ENCODE measurements around the gene PPM1L. TPM values are rescaled to one million over a fixed set of nuclear protein-coding genes. Genes with fewer than 3 reads are reported as not detected.
A peak's percentile ranks its signal among the peaks of the same experiment; 100 is the strongest.
"Not testable (repeated sequence)": the region's sequence is repeated elsewhere in the genome, so short reads cannot be mapped to it uniquely, and the experiment has no call there.

PPM1L gene
- total and polyA plus RNA-seq, 2 donors (not counting 1 experiment from before 2014, with no cell fraction given): 1.1 to 12.0 TPM

DNA sequence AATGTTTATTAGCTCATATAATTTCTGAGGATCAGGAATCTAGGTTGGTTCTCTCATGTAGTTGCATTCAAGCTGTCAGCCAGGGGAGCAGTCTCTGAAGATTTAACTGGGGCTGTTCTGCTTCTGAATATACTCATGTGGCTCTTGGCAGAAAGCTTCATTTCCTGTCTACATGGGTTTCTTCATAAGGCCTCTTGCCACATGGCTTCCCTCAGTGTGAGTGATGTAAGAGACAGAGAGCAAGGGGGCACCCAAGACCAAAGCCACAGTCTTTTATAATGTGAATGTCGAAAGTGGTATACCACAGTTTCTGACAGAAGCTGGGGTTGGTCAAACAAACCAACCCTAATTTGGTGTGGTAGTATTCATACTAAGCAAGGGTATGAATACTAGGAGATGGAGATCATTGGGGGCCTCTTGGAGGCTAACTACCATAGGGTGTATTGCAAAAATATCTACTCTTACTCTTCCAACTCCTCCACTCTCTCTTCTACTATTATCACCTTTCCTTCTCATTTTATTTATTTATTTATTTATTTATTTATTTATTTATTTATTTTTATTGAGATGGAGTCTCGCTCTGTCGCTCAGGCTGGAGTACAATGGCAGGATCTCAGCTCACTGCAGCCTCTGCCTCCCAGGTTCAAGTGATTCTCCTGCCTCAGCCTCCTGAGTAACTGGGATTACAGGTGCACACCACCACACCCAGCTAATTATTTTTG is 225.3 kb downstream of the PPM1L start:
- POLR2A ChIA-PET: no interaction called here
- Histone ChIP-seq H3K9ac (ENCODE audit: low read length) (no peak overlapping the region), H3K4me1 (ENCODE audit: control insufficient read depth in 2 of 2, insufficient read depth in 2 of 2, low read length in 2 of 2) (peaks cover 13 to 16% of the 10 kb centered on the region in 2 donors), H3K79me2 (ENCODE audit: control insufficient read depth, insufficient read depth, low read length) (no peaks in the 10 kb centered on the region), H3K4me2 (replicated peaks; ENCODE audit: low read depth, low read length, poor library complexity, severe bottlenecking) (no peak overlapping the region), H3K4me3 (ENCODE audit: control extremely low read depth in 1 of 5, extremely low read depth in 1 of 5, insufficient read depth in 1 of 5, low read depth in 2 of 5, low read length in 4 of 5) (no peak overlapping the region), H3K27ac (ENCODE audit: low read length in 2 of 2) (no peak overlapping the region), H4K20me1 (ENCODE audit: control insufficient read depth, insufficient read depth, low read length, poor library complexity, severe bottlenecking) (no peaks in the 10 kb centered on the region), H2AFZ (ENCODE audit: insufficient read depth, low read depth, low read length, poor library complexity, severe bottlenecking) (no peak overlapping the region), H3K36me3 (replicated peaks in 1 of 2; ENCODE audit: control extremely low read depth in 1 of 2, control insufficient read depth in 1 of 2, extremely low read depth in 1 of 2, insufficient read depth in 2 of 2, low read length in 1 of 2) (no peaks in the 10 kb centered on the region), H3K9me3 (ENCODE audit: control extremely low read depth in 1 of 3, control insufficient read depth in 2 of 3, insufficient read depth in 1 of 3, low read length in 2 of 3) (peaks cover 0 to 3% (median 0%) of the 10 kb centered on the region in 3 donors), H3K27me3 (replicated peaks in 1 of 4; ENCODE audit: control extremely low read depth in 1 of 4, control insufficient read depth in 3 of 4, insufficient read depth in 4 of 4, low read length in 3 of 4) (no peaks in the 10 kb centered on the region)
- TF ChIP-seq, protein P1, sequence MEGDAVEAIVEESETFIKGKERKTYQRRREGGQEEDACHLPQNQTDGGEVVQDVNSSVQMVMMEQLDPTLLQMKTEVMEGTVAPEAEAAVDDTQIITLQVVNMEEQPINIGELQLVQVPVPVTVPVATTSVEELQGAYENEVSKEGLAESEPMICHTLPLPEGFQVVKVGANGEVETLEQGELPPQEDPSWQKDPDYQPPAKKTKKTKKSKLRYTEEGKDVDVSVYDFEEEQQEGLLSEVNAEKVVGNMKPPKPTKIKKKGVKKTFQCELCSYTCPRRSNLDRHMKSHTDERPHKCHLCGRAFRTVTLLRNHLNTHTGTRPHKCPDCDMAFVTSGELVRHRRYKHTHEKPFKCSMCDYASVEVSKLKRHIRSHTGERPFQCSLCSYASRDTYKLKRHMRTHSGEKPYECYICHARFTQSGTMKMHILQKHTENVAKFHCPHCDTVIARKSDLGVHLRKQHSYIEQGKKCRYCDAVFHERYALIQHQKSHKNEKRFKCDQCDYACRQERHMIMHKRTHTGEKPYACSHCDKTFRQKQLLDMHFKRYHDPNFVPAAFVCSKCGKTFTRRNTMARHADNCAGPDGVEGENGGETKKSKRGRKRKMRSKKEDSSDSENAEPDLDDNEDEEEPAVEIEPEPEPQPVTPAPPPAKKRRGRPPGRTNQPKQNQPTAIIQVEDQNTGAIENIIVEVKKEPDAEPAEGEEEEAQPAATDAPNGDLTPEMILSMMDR (IDR thresholded peaks at IDR 0.05): no peak
- TF ChIP-seq EZH2 (IDR thresholded peaks at IDR 0.05; ENCODE audit: borderline replicate concordance, insufficient read depth, low read depth, low read length, poor library complexity, severe bottlenecking): no peak
- Mint-ChIP-seq H3K27me3 (no peaks in the 10 kb centered on the region), H3K4me1 (peaks cover 27% of the 10 kb centered on the region), H3K27ac (no peak overlapping the region), H3K4me3 (no peak overlapping the region), H3K9me3 (ENCODE audit: insufficient read depth) (peaks cover 8% of the 10 kb centered on the region)
- DNase-seq (peak; percentile 20), ATAC-seq (ENCODE audit: low read depth) (no peak)
- CTCF ChIA-PET: interaction anchor here (0.6 kb wide), 1 partner anchor 37 kb away, joined by 4 read pairs; no protein-coding TSS in a partner anchor
- no CpG with 5 or more reads among the region's 3 CpGs for WGBS (ENCODE audit: insufficient coverage)
- intact Hi-C loops (cut with micrococcal nuclease): no loop called here

DNA sequence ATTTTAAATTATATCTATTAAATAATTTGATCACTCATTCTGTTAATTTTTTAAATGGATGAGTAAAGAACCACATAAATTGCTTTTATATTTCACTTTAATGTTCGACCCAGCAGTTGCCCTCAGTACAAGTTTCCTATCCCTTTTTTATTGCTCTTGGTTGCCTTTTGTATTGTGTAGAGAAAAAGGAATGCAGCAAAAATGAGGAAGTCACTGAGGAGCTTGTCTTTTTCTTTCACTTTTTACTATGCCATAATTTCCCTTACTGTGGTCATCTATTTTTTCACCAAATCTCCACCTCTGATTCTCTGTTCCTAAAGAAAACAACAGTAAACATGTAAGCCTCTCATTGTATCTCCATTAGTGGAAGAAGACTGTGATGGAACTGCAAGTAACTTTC is 226.5 kb downstream of the PPM1L start:
- intact Hi-C loops (cut with micrococcal nuclease): no loop called here
- Histone ChIP-seq H3K4me2 (replicated peaks; ENCODE audit: low read depth, low read length, poor library complexity, severe bottlenecking) (peak overlapping the region; percentile 13), H3K4me3 (ENCODE audit: control extremely low read depth in 1 of 5, extremely low read depth in 1 of 5, insufficient read depth in 1 of 5, low read depth in 2 of 5, low read length in 4 of 5) (no peak overlapping the region), H3K36me3 (replicated peaks in 1 of 2; ENCODE audit: control extremely low read depth in 1 of 2, control insufficient read depth in 1 of 2, extremely low read depth in 1 of 2, insufficient read depth in 2 of 2, low read length in 1 of 2) (no peaks in the 10 kb centered on the region), H3K4me1 (ENCODE audit: control insufficient read depth in 2 of 2, insufficient read depth in 2 of 2, low read length in 2 of 2) (peaks cover 13 to 16% of the 10 kb centered on the region in 2 donors), H3K9me3 (ENCODE audit: control extremely low read depth in 1 of 3, control insufficient read depth in 2 of 3, insufficient read depth in 1 of 3, low read length in 2 of 3) (peaks cover 0 to 3% (median 0%) of the 10 kb centered on the region in 3 donors), H3K27ac (ENCODE audit: low read length in 2 of 2) (no peak overlapping the region), H3K79me2 (ENCODE audit: control insufficient read depth, insufficient read depth, low read length) (no peaks in the 10 kb centered on the region), H3K27me3 (replicated peaks in 1 of 4; ENCODE audit: control extremely low read depth in 1 of 4, control insufficient read depth in 3 of 4, insufficient read depth in 4 of 4, low read length in 3 of 4) (no peaks in the 10 kb centered on the region), H4K20me1 (ENCODE audit: control insufficient read depth, insufficient read depth, low read length, poor library complexity, severe bottlenecking) (no peaks in the 10 kb centered on the region), H2AFZ (ENCODE audit: insufficient read depth, low read depth, low read length, poor library complexity, severe bottlenecking) (no peak overlapping the region), H3K9ac (ENCODE audit: low read length) (no peak overlapping the region)
- Mint-ChIP-seq H3K9me3 (ENCODE audit: insufficient read depth) (peaks cover 8% of the 10 kb centered on the region), H3K27ac (peak overlapping the region; percentile 12), H3K4me3 (peak overlapping the region; percentile 1), H3K27me3 (no peaks in the 10 kb centered on the region), H3K4me1 (peaks cover 27% of the 10 kb centered on the region)
- WGBS (ENCODE audit: insufficient coverage): no CpG with 5 or more reads among the region's 1 CpG
- DNase-seq (peak; percentile 9), ATAC-seq (ENCODE audit: low read depth) (no peak)
- TF ChIP-seq EZH2 (IDR thresholded peaks at IDR 0.05; ENCODE audit: borderline replicate concordance, insufficient read depth, low read depth, low read length, poor library complexity, severe bottlenecking): no peak
- TF ChIP-seq, protein P1 (IDR thresholded peaks at IDR 0.05): no peak
- ChIA-PET CTCF (interaction anchor here (1.2 kb wide), 1 partner anchor 39 kb away, joined by 3 read pairs; no protein-coding TSS in a partner anchor), POLR2A (no interaction called here)

GRCh38 chr3:160983900-160984299 is 227.9 kb downstream of the PPM1L start:
- H3K27ac ChIP-seq (ENCODE audit: low read length in 2 of 2); H4K20me1 ChIP-seq (ENCODE audit: control insufficient read depth, insufficient read depth, low read length, poor library complexity, severe bottlenecking); H3K9me3 Mint-ChIP-seq (ENCODE audit: insufficient read depth); H3K27me3 Mint-ChIP-seq; H3K9me3 ChIP-seq (ENCODE audit: control extremely low read depth in 1 of 3, control insufficient read depth in 2 of 3, insufficient read depth in 1 of 3, low read length in 2 of 3); H3K36me3 ChIP-seq (replicated peaks in 1 of 2; ENCODE audit: control extremely low read depth in 1 of 2, control insufficient read depth in 1 of 2, extremely low read depth in 1 of 2, insufficient read depth in 2 of 2, low read length in 1 of 2); H2AFZ ChIP-seq (ENCODE audit: insufficient read depth, low read depth, low read length, poor library complexity, severe bottlenecking); ATAC-seq (ENCODE audit: low read depth); H3K79me2 ChIP-seq (ENCODE audit: control insufficient read depth, insufficient read depth, low read length); H3K4me3 ChIP-seq (ENCODE audit: control extremely low read depth in 1 of 5, extremely low read depth in 1 of 5, insufficient read depth in 1 of 5, low read depth in 2 of 5, low read length in 4 of 5); POLR2A ChIA-PET; intact Hi-C loops (cut with micrococcal nuclease); H3K9ac ChIP-seq (ENCODE audit: low read length); H3K27me3 ChIP-seq (replicated peaks in 1 of 4; ENCODE audit: control extremely low read depth in 1 of 4, control insufficient read depth in 3 of 4, insufficient read depth in 4 of 4, low read length in 3 of 4); DNase-seq; CTCF ChIA-PET; H3K4me2 ChIP-seq (replicated peaks; ENCODE audit: low read depth, low read length, poor library complexity, severe bottlenecking); H3K27ac Mint-ChIP-seq; H3K4me3 Mint-ChIP-seq: not testable (repeated sequence)
- peaks cover 13 to 16% of the 10 kb centered on the region in 2 donors for H3K4me1 ChIP-seq (ENCODE audit: control insufficient read depth in 2 of 2, insufficient read depth in 2 of 2, low read length in 2 of 2)
- H3K4me1 Mint-ChIP-seq: peaks cover 22% of the 10 kb centered on the region
- 71% methylated on average over 3 of the region's 6 CpGs for WGBS (ENCODE audit: insufficient coverage)

All from B cell (primary cell).